ENCODE results near the gene CERS2.
"Not testable (repeated sequence)": the region's sequence is repeated elsewhere in the genome, so short reads cannot be mapped to it uniquely, and the experiment has no call there.

CERS2 gene

GRCh38 chr1:150970808-150971582, 3.6 kb downstream of the CERS2 start:
- no peak overlapping the region for H3K4me3 ChIP-seq (ENCODE audit: low read depth, low read length)

GRCh38 chr1:150969626-150970025, 5.0 kb downstream of the CERS2 start:
- H3K4me3 ChIP-seq (ENCODE audit: low read depth, low read length), result no peak overlapping the region

GRCh38 chr1:150968491-150968890, 6.1 kb downstream of the CERS2 start:
- no peak overlapping the region for H3K4me3 ChIP-seq (ENCODE audit: low read depth, low read length)

DNA sequence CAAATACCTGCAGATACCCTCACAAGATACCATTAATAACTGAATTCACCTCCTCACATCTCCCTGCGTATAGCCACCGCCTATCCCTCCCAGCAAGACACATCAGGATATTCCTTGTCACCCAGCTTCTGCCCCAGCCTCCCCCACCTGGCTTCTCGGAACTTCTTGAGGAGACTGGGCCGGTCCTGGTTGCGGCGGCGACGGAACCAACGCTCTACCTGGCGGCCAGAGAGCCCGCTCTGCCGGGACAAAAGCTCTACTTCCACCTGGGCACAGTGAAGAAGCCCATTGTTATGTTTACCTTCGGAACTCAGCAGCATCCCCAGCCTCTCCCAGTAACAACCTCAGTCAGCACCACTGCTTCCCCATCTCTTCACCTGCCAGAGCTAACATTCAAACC, 6.7 kb downstream of the CERS2 start:
- no peak overlapping the region for H3K4me3 ChIP-seq (ENCODE audit: low read depth, low read length)

GRCh38 chr1:150966011-150966410, 8.6 kb downstream of the CERS2 start:
- no peak overlapping the region for H3K4me3 ChIP-seq (ENCODE audit: low read depth, low read length)

GRCh38 chr1:150965605-150966004, 9.0 kb downstream of the CERS2 start:
- H3K4me3 ChIP-seq (ENCODE audit: low read depth, low read length), result no peak overlapping the region

DNA sequence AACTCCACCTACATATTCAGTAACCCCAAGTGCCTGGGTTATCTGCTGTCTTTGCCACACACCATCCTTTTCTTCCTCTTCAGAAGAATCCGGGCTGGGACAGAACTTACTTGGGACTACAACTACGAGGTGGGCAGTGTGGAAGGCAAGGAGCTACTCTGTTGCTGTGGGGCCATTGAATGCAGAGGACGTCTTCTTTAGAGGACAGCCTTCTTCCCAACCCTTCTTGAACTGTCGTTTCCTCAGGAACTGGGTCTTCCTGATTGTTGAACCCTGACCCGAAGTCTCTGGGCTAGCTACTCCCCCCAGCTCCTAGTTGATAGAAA, 10.5 kb downstream of the CERS2 start:
- H3K4me3 ChIP-seq (ENCODE audit: low read depth, low read length), result no peak overlapping the region

- no peak overlapping the region for H3K4me3 ChIP-seq (ENCODE audit: low read depth, low read length)
Observed at GRCh38 chr1:150963321-150964163, 11.1 kb downstream of the CERS2 start.

DNA sequence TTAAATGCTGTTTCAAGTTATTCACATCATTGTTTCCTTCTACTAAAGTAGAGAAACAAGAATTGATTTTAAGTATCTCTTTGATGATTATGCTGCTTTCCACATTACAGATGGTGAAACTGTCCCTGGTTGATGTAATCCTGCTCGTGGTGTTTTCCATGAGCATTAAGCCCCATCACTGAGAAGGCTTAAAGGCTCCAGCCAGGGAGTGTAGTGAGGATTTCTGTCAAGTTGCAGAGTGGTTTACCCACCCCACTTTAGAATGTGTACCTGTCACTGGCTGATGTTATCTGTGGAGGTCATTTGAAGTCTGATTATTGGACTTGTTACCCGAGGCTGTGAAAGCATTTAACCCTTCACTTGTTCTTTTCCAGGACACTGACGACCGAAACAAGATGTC, 12.9 kb downstream of the CERS2 start:
- no peak overlapping the region for H3K4me3 ChIP-seq (ENCODE audit: low read depth, low read length)

DNA sequence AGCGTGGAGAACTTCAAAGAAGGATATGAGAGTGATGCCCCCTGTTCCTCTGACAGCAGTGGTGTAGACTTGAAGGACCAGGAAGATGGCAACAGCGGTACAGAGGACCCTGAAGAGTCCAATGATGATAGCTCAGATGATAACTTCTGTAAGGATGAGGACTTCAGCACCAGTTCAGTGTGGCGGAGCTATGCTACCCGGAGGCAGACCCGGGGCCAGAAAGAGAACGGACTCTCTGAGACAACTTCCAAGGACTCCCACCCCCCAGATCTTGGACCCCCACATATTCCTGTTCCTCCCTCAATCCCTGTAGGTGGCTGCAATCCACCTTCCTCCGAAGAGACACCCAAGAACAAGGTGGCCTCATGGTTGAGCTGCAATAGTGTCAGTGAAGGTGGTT, 14.0 kb downstream of the CERS2 start:
- H3K4me3 ChIP-seq (ENCODE audit: low read depth, low read length), result no peak overlapping the region

DNA sequence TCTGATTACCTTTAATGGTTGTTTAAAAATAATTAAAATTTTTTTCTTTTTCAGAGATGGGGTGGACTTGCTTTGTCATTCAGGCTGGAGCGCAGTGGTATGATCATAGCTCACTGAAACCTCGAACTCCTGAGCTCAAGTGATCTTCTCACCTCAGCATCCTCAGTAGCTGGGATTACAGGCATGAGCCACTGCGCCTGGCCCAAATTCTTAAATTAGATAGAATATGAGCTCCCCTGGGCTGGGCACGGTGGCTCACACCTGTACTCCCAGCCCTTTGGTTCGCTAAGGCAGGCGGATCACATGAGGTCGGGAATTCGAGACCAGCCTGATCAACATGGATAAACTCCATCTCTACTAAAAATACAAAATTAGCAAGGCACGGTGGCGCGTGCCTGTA, 17.0 kb downstream of the CERS2 start:
- no peak overlapping the region for H3K4me3 ChIP-seq (ENCODE audit: low read depth, low read length)

- H3K4me3 ChIP-seq (ENCODE audit: low read depth, low read length), result no peak overlapping the region
Observed at GRCh38 chr1:150955280-150955679, 19.4 kb downstream of the CERS2 start.

- H3K4me3 ChIP-seq (ENCODE audit: low read depth, low read length), result no peak overlapping the region
Observed at GRCh38 chr1:150954708-150955107, 19.9 kb downstream of the CERS2 start.

GRCh38 chr1:150944856-150945255, 29.8 kb downstream of the CERS2 start:
- no peak overlapping the region for H3K4me3 ChIP-seq (ENCODE audit: low read depth, low read length)

GRCh38 chr1:150931773-150932172, 42.9 kb downstream of the CERS2 start:
- no peak overlapping the region for H3K4me3 ChIP-seq (ENCODE audit: low read depth, low read length)

DNA sequence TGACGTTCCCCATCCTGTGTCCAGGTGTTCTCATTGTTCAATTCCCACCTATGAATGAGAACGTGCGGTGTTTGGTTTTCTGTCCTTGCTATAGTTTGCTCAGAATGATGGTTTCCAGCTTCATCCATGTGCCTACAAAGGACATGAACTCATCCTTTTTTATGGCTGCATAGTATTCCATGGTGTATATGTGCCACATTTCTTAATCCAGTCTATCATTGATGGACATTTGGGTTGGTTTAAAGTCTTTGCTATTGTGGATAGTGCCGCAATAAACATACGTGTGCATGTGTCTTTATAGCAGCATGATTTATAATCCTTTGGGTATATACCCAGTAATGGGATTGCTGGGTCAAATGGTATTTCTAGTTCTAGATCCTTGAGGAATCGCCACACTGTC, 45.9 kb downstream of the CERS2 start:
- H3K4me3 ChIP-seq (ENCODE audit: low read depth, low read length), result not testable (repeated sequence)

DNA sequence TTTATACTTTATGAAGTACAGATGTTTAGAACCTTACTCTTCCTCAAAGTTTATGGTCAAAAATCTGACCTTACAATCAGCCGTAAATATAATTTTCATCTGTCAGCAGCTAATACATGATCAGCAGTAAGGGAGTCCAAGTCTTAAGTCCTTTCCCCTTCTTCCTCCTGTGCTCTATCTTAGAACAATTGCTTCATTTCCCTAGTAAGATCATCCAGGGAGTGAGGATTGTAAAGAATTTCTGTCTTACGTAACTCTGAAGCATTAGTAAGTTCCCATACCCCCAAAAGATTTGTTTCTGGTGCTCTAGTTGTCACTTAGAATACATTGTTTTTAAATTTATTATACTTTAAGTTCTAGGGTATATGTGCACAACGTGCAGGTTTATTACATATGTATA, 46.3 kb downstream of the CERS2 start:
- H3K4me3 ChIP-seq (ENCODE audit: low read depth, low read length), result no peak overlapping the region

DNA sequence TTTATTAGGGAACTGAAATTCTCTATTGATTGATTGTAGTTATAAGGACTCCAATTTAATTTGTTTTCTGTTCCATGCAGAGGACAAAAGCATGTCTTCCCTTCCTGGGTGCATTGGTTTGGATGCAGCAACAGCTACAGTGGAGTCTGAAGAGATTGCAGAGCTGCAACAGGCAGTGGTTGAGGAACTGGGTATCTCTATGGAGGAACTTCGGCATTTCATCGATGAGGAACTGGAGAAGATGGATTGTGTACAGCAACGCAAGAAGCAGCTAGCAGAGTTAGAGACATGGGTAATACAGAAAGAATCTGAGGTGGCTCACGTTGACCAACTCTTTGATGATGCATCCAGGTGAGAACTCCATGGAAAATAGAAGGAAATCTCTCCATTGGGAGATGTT, 47.0 kb downstream of the CERS2 start:
- H3K4me3 ChIP-seq (ENCODE audit: low read depth, low read length), result no peak overlapping the region

DNA sequence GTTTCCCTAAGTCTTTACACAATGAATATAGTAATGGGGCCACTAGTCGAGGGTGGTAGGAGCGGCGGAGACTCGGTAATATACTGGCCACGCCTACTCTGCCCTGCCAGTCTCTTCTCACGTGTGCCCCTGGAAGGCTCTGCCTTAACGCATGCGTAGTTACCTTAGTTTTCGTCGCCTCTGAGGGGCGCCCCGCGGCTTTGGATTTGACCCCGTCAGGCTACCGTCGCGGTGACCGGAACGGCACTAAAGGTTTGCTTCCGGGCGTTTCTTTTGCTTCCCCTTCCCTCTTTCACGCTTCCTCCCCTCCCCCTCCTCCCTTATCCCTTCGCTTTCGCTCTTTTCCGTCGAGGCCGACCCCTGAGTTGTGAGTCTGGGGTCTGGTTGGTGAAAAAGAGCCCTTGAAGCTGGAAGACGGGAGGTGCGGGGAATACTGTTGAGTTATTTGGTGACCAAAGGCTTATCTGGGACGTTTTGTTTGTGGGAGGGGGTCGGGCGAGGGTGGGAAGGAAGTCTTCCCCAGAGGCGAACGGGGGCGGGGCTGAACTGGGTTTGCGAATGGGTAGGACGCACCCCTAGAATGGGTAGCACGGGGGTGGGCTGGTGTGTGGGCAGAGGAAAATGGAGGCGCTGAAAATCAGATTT, 48.4 kb downstream of the CERS2 start, which contains the start of gene SETDB1:
SETDB1 (plus strand) TSS at position 267 of the 645 bp plus-strand sequence. CDS start 1,352 bp downstream, outside the sequence.
- peak within 1 kb of the TSS; percentile 81 for H3K4me3 ChIP-seq (ENCODE audit: low read depth, low read length)

GRCh38 chr1:150925080-150925479, 49.6 kb downstream of the CERS2 start:
- H3K4me3 ChIP-seq (ENCODE audit: low read depth, low read length), result no peak overlapping the region

DNA sequence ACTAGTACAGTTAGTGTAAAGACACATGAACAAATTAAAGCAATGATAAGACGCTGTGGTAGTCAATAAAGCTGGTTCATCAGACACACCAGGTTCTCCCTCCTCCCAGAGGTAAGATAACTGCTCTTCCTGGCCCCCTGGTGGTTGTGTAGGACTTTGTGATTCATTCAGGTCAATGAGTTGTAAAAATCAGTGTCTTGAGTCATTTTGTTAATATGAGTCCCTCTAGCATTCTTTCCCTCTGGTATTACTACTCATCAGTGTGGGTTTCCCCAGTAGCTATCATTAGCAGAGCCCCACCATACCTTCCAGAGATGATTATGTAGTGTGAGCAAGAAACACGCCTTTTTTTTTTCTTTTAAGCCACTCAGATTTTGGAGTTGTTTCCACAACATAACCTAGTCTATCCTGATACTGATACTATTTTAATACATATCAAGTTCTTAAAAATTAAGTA, 52.1 kb downstream of the CERS2 start:
- H3K4me3 ChIP-seq (ENCODE audit: low read depth, low read length), result no peak overlapping the region

- no peak overlapping the region for H3K4me3 ChIP-seq (ENCODE audit: low read depth, low read length)
Observed at GRCh38 chr1:150917387-150917786, 57.2 kb downstream of the CERS2 start.
